Right lung (tissue), 5 donors: ENCODE results near the gene SOX21. TPM values are rescaled to one million over a fixed set of nuclear protein-coding genes. Genes with fewer than 3 reads are reported as not detected.

Source experiments
- DNase-seq, 2 donors: peaks; one replicate each; pipeline ENCODE4 v3.0.0-alpha.2; 2013
- polyA plus RNA-seq, 5 donors: library from polyadenylated mRNA; unstranded; fragments of 120-200 nt; gene quantifications; one replicate each; pipeline versions ENCODE4 v1.2.1 to v1.2.3, GENCODE V29; 2013; ENCODE audit warnings: inconsistent platforms in 1 of 5, low replicate concordance in 1 of 5; ENCODE audit not compliant: insufficient read length in 5 of 5, insufficient read depth in 1 of 5

Gene SOX21
- polyA plus RNA-seq, 5 donors = 0.35 to 0.66 (median 0.47) TPM

DNA sequence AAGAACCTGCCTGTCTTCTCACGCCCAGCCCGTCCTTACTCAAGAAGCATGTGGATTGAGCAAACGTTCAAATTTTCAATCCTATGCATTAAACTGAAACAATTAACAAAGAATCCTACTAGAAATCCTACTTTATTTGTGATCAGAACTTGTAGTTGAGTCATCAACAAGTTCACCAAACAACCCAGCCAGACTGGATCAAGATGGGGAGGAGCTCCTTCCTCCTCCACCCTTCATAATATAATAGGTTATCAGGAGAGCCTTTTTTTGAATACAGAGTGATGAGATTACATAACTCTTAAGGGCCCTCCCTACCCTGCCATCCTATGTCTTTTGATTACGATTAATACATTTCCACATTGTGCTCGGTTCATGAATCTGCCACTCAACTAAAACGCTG is 32.7 kb downstream of the SOX21 start:
- no peak for DNase-seq

DNA sequence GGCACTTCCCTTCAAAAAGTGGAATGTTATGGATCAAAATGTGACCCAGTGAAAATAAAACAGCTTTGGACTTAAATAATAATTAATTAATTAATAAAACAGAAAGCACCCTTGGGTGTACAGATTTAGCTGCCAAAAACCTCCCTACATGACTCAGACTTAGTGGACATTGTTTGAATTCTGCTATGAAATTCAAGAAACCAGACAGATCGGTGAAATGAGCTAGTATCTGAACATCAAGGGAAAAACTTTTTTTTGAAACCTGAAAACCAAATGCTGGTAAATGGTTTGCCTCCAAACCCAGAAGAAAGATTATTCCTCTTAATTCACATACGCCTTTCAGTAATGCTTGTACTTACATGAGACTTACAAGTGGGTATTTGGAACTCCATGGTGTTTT is 33.5 kb downstream of the SOX21 start:
- DNase-seq = no peak

DNA sequence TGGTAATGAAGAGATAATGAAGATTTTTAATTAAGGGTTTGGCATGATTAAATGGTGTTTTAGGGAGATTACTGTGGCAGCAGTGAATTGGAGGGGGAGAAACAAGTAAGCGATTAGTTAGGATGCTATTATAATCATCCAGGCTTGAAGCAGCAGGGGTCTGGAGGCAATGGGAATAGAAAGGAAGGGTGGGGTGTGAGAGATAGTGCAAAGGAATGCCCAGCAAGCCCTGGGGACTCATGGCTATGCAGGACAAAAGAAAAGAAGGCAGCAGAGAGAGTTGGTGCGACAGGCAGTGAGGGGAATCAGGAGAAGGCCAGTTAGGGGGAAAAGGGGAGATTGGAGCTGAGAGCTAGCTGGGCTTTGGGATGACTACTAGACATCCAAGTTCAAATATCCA is 34.5 kb downstream of the SOX21 start:
- DNase-seq = no peak

DNA sequence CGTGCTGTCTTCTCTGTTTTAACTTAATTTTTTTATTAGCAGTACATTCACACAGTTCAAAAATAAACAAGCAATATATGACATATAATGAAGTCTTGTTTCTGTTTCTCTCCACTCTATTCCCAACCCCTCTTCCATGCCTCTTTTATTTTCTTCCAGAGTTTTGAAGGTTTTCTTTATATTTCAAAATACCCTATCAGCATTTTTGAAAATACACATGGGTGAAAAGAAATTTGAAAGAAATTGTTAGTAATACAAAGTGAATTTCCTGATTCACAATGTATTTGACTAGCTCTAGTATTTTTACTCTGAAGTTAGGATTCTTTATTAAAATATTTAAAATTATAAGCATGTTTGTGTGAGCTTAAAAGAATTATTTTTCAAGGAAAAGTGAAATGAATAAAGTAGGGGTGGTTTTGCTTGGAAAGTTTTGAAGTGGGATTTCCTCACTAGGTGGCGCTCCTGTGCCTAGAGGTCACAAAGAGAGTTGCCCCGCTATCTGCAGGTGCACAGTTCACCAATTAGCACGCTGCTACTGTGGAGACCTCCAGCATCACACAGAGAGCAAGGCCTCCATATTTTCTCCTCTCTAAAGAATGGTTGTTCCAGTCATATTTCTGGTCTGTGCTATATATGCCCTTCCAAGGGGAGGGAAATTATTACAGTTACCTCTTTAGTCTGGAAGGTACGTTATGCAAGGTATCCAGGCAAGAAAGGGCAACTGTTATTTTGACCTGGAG is 37.6 kb downstream of the SOX21 start:
- DNase-seq = peak; percentile 9 to 11

DNA sequence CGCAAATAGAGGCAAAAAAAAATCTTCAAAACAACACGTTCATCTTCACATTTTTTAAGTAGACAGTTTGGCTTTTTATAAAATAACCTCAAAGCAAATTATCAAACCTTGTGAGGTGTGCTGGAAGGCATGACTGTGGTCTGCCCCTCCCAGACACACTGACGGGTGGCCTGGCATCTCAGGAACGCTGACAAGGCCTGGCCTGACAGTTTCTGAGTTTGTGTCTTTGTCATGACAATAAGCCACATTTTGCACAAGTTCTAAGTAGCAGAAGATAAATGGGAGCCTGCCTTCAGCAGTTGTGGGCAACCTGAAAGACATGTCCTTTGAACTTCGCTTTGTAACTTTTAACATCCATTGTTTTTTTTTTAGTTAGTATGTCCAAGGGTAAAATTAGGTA is 38.5 kb downstream of the SOX21 start:
- DNase-seq = no peak

DNA sequence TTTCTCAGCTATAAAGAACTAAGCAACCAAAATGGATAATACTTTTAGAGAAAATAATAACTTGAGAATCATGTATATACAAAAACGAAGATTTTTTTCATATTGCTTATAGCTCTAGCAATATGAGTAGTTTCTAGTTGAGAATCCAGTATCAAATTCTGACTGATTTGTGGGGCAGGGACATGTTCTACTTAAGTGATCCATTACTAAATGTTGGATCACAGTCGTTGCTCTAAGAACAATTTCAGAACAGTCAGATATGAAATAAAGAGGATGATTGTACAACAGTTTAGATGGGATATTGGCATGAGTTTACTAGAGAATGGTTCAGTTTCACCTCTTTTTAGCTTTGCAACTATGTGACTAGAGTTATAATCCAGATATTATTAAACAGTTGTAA is 39.9 kb downstream of the SOX21 start:
- no peak for DNase-seq

DNA sequence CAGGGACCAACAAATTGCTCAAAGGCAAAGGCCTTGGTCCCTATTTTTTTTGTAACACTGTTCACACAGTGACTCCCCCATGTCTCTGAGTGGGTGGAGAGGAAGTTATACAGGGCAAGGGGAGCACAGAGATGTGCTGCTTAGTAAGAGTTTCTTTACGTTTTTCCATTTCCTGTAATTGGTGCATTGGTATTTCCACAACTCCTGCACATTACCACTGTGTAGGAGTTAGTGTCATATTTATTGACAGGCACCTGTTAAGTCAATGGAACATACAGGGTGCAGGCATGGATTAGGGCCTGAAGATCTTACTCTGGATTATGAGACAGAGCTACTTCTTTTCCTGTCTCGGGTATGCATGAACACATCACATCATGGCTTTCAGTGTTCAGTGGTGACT is 45.2 kb downstream of the SOX21 start:
- no peak for DNase-seq

DNA sequence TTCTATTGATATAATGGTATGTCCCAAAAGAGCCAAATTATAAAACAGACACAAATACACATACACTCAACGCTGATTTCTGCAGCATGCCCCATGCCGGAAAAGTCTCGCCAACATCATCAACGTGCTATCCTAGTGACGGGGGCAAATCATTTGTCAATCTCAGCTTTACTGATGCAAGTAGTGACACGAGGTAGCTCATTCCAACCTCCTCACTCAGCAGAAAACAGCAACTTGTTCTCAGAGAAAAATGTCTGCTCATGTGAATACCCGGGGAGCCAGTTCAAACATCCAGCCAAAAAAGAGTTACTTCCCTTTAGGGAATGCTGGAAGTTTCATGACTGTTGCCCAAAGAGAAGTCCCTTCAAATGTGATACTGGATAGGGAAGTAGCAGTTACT is 46.3 kb downstream of the SOX21 start:
- DNase-seq = no peak

DNA sequence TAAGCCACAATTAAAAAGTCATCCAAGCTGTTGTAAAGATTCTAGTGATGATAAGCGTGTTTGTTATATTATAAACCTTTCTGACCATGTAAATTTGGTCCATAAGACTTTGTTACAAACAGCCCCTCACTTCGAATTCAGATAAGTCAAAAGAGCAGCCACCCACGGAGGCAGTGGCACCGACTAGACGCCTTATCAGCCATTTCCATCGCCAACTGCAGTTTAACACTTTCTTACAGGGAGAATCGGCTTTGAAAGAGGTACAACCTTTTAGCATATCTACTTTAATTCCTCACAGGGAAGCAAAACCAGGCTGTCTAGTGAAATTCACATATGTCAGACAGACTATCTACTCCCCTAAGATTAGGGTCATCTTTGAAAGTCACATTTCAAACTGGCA is 47.5 kb downstream of the SOX21 start:
- no peak for DNase-seq

DNA sequence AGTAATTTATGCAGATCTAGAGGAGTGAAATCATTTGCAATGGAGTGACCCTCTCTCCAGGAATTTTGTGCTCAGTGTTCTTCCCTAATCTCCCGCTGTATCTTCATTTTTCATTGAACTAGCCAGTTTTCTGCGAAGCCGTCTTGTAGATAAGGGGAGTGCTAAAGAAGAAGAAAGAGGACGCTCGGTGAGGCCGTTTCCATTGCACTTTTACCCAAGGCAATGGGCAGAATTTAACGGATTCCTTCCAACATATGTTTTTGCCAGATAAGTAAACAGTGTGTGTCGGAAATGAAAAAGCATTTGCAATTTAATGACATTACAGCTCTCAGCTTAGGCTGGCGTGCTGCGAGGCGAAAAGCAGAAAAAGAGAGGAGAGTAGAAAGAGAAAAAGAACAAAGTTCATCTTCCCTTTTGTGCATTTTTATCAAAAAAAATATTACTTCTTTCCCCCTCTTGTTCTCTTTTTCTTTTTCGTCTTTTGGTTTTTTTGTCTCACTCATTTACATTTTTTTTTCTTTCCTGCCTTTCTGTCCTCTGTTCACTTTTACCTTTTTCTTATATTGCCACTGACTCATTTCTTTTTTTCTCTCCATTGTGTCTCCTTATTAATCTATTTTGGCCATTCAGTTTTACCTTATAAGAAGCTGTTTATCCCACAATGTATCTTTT is 49.9 kb downstream of the SOX21 start:
- DNase-seq = peak in 1 of 2 donors; percentile 10

DNA sequence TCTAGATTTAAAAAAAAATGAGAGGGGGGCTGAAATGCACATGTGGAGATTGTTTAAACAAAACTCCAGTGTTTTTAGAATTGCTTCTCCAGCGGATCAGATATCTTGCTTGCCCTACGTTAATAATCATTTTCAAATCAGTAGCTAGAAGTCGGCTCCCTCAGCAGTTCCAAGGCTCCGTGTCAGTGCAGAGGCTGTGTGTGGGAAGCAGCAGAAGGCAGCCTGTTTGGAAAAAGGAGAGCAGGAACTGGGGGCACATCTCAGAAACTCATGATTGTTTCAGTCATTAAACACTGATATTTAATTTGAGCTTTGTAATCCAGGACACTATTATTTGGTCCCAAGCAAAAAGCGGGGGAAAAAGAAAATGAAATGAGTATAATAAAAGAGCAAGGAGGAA is 50.9 kb downstream of the SOX21 start:
- peak in 1 of 2 donors; percentile 5 for DNase-seq

DNA sequence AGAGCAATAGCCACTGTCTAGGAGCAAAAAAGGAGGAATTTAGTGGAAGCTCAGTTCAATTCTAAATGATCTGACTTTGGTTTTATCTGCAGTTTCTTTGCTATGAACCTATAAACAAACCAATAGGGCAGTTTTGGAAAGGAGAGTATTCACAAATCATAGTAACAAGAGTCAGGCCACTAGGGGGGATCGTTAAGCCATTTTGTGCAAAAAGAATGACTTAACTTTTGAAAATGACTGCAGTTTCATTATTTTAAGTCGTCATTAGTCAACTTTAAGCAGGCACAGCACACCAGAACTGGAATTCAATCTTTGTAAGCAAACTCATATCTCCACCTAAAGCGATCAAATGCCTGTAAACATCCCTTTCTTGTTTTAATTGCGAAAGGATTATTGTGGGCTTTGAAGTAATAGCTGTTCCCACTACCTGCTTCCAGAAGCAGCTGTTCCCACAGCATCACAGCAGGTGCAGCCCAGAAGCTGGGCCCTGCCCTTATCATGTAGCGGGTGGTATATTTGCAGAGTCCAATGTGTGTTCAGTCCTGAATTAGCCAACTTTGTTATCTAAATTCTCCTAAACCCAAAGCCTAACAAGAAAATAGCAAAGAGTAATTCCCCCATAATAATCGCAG is 51.5 kb downstream of the SOX21 start:
- DNase-seq = peak in 1 of 2 donors; percentile 29

Other genes with a start within 250 kb of the SOX21 start
- gene DCT, start 232.9 kb downstream of the SOX21 start, polyA plus RNA-seq = under 1 TPM; 0.24 to 0.37 (median 0.35) TPM
- 10 to 100 TPM; 16.9 to 25.6 (median 23.8) TPM for gene TGDS, start 116.4 kb downstream of the SOX21 start, polyA plus RNA-seq
- gene GPR180, start 110.7 kb downstream of the SOX21 start, polyA plus RNA-seq = 1 to 10 TPM; 6.2 to 8.5 (median 8.0) TPM